Measurements from ENCODE around the gene ITGA2B. TPM values are rescaled to one million over a fixed set of nuclear protein-coding genes. Genes with fewer than 3 reads are reported as not detected.

ITGA2B gene
- total and polyA plus RNA-seq, 10 of the 15 experiments (the other 5 are each of a cell fraction or from before 2014, with no cell fraction given) = 0.04 to 0.51 (median 0.21) TPM; not detected in 1

DNA sequence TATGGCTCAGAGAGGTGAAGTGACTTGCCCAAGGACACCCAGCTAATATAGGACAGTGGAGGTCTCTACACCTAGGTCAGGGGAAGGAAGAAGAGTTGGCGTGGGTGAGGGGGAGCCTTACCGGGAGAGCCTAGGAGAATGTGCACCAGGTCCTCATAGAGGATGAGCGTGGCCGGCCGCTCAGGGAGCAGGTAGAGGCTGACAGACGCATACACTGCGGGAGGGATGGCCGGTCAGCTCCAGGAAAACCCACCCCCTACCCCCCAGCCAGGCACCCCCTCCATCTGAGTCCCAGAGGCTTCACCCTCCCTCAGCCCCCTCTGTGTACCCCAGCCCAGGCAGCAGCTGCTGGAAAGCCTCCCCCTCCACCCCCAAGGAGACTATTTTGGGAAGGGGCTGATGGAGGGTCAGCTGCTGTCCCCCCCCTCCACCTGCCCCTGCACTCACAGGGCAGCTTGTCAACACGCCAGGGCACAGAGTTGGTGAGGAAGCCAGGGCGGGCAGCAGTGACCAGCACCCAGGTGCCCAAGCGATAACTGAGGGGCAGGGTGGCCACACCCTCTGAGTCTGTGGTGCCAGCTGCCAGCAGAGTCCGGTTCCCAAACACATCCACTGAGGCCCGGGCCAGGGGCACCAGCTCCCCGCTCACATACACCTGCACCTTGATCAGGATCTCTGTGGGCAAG is 29.8 kb downstream of the ITGA2B start:
- Histone ChIP-seq H3K27ac (ENCODE audit: control insufficient read depth, insufficient read depth) (no peak overlapping the region), H3K36me3 (ENCODE audit: control insufficient read depth in 2 of 2, insufficient read depth in 2 of 2, low read length in 1 of 2) (no peaks in the 10 kb centered on the region), H3K4me1 (ENCODE audit: control insufficient read depth, insufficient read depth, low read length) (no peaks in the 10 kb centered on the region), H3K4me3 (no peak overlapping the region), H3K4me2 (ENCODE audit: control insufficient read depth, insufficient read depth) (no peak overlapping the region), H3K27me3 (replicated peaks in 1 of 2; ENCODE audit: control insufficient read depth in 2 of 2, insufficient read depth in 2 of 2, low read length in 1 of 2) (peaks cover 0 to 2% of the 10 kb centered on the region in 2 experiments; a peak in 1 of 4 replicates), H4K20me1 (ENCODE audit: control insufficient read depth, insufficient read depth) (no peaks in the 10 kb centered on the region), H3K79me2 (ENCODE audit: control insufficient read depth, insufficient read depth, low read length) (no peaks in the 10 kb centered on the region), H2AFZ (ENCODE audit: control insufficient read depth, low read depth, low read length) (no peak overlapping the region), H3K9ac (ENCODE audit: control insufficient read depth, insufficient read depth, low read length) (no peak overlapping the region), H3K9me3 (replicated peaks; ENCODE audit: control insufficient read depth, insufficient read depth, low read length) (no peaks in the 10 kb centered on the region)
- no TSS peak for BruUV-seq (replicated peaks)
- intact Hi-C loops (cut with micrococcal nuclease; ENCODE audit: unreplicated experiment) = no loop called here
- FAIRE-seq (no peak), DNase-seq (ENCODE audit: low read depth, low spot score) (no peak), ATAC-seq (no peak)
- ChIA-PET CTCF (interaction anchor here (0.7 to 2.7 kb wide), 6 partner anchors 9 to 248 kb away, joined by 3 to 11 read pairs (median 4); no protein-coding TSS in a partner anchor), RAD21 (ENCODE audit: unreplicated experiment) (interaction anchor here (0.5 kb wide), 1 partner anchor 195 kb away, joined by 3 read pairs; no protein-coding TSS in a partner anchor), POLR2A (interaction anchor here (0.8 kb wide), 1 partner anchor 28 kb away, joined by 3 read pairs; no protein-coding TSS in a partner anchor), SMC1A (ENCODE audit: uncharacterized antibody, unreplicated experiment) (no interaction called here)
- in situ Hi-C loops (cut with MboI) = no loop called here
- 48% methylated on average over 11 of the region's 14 CpGs for WGBS (ENCODE audit: insufficient coverage, insufficient replicate concordance, low lambda C conversion rate, missing lambda C conversion rate)
- TF ChIP-seq ESRRA (IDR thresholded peaks at IDR 0.05; ENCODE audit: low read length) = no peak
- no peak for TF ChIP-seq MTA2 (IDR thresholded peaks at IDR 0.05; ENCODE audit: low read depth)
- TF ChIP-seq, protein P1, sequence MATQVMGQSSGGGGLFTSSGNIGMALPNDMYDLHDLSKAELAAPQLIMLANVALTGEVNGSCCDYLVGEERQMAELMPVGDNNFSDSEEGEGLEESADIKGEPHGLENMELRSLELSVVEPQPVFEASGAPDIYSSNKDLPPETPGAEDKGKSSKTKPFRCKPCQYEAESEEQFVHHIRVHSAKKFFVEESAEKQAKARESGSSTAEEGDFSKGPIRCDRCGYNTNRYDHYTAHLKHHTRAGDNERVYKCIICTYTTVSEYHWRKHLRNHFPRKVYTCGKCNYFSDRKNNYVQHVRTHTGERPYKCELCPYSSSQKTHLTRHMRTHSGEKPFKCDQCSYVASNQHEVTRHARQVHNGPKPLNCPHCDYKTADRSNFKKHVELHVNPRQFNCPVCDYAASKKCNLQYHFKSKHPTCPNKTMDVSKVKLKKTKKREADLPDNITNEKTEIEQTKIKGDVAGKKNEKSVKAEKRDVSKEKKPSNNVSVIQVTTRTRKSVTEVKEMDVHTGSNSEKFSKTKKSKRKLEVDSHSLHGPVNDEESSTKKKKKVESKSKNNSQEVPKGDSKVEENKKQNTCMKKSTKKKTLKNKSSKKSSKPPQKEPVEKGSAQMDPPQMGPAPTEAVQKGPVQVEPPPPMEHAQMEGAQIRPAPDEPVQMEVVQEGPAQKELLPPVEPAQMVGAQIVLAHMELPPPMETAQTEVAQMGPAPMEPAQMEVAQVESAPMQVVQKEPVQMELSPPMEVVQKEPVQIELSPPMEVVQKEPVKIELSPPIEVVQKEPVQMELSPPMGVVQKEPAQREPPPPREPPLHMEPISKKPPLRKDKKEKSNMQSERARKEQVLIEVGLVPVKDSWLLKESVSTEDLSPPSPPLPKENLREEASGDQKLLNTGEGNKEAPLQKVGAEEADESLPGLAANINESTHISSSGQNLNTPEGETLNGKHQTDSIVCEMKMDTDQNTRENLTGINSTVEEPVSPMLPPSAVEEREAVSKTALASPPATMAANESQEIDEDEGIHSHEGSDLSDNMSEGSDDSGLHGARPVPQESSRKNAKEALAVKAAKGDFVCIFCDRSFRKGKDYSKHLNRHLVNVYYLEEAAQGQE (IDR thresholded peaks at IDR 0.05; ENCODE audit: low read depth, low read length) = no peak
- TF ChIP-seq, protein P2, sequence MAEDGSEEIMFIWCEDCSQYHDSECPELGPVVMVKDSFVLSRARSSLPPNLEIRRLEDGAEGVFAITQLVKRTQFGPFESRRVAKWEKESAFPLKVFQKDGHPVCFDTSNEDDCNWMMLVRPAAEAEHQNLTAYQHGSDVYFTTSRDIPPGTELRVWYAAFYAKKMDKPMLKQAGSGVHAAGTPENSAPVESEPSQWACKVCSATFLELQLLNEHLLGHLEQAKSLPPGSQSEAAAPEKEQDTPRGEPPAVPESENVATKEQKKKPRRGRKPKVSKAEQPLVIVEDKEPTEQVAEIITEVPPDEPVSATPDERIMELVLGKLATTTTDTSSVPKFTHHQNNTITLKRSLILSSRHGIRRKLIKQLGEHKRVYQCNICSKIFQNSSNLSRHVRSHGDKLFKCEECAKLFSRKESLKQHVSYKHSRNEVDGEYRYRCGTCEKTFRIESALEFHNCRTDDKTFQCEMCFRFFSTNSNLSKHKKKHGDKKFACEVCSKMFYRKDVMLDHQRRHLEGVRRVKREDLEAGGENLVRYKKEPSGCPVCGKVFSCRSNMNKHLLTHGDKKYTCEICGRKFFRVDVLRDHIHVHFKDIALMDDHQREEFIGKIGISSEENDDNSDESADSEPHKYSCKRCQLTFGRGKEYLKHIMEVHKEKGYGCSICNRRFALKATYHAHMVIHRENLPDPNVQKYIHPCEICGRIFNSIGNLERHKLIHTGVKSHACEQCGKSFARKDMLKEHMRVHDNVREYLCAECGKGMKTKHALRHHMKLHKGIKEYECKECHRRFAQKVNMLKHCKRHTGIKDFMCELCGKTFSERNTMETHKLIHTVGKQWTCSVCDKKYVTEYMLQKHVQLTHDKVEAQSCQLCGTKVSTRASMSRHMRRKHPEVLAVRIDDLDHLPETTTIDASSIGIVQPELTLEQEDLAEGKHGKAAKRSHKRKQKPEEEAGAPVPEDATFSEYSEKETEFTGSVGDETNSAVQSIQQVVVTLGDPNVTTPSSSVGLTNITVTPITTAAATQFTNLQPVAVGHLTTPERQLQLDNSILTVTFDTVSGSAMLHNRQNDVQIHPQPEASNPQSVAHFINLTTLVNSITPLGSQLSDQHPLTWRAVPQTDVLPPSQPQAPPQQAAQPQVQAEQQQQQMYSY (CRISPR knock-in tag; IDR thresholded peaks at IDR 0.05) = no peak
- TF ChIP-seq RCOR1 (conservative IDR thresholded peaks at IDR 0.05; ENCODE audit: low read depth, low read length) = no peak
- TF ChIP-seq RBBP5 (conservative IDR thresholded peaks at IDR 0.05) = no peak
- TF ChIP-seq PAX8 (IDR thresholded peaks at IDR 0.05) = no peak
- no peak for TF ChIP-seq NFXL1 (IDR thresholded peaks at IDR 0.05; ENCODE audit: borderline replicate concordance)
- TF ChIP-seq JUND (IDR thresholded peaks at IDR 0.05; ENCODE audit: low read depth, low read length) = no peak
- TF ChIP-seq, protein P3, sequence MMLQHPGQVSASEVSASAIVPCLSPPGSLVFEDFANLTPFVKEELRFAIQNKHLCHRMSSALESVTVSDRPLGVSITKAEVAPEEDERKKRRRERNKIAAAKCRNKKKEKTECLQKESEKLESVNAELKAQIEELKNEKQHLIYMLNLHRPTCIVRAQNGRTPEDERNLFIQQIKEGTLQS (IDR thresholded peaks at IDR 0.05; ENCODE audit: borderline replicate concordance, extremely low read depth, low read depth, low read length) = no peak
- no peak for TF ChIP-seq CBX3 (IDR thresholded peaks at IDR 0.05; ENCODE audit: borderline replicate concordance, low read depth)

Data from GM12878 (cell line).